ENCODE results near the gene PUDP.
"Not testable (repeated sequence)": the region's sequence is repeated elsewhere in the genome, so short reads cannot be mapped to it uniquely, and the experiment has no call there.

The PUDP gene

GRCh38 chrX:7110821-7111276, 37.1 kb downstream of the PUDP start:
- in situ Hi-C loops (cut with HindIII; ENCODE audit: low sequenced_read_pairs): no loop called here

DNA sequence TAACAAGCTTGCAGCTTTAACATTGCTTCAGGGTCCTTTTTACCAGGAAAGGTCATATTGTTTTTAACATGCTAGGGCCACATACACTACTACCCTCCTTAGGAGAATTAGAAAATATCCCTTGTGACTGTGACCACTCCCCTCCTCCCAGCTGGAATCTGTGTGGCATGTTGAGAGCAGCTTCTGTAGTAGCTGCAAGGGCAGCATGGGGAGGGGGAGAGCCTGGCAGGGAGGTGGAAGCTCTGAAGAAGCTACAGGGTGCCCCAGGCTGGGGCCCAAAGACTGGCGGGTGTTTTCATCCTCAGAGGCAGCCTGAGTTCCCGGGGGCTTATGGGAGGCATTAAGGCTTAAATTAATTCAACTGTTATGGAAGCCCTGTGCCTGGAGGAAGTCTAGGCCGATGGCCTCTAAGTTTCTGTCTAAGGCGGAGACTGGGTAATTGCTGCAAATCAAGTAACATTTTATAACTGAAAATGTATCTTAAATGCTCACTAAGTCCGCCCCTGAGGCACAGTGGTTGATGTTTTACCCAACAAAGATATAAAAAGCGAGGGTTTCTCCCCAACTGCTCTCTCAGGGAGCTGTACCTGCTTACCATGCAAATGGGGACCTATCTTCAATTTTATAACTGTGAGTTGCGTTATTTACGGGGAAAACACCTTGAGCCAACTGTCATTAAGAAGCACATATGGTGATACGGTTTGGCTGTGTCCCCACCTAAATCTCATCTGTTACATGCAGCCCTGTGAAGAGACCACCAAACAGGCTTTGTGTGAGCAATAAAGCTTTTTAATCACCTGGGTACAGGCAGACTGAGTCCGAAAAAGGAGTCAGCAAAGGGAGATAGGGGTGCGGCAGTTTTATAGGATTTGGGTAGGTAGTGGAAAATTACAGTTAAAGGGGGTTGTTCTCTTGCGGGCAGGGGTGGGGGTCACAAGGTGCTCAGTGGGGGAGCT, 37.8 kb downstream of the PUDP start:
- in situ Hi-C loops (cut with HindIII; ENCODE audit: low sequenced_read_pairs): no loop called here

GRCh38 chrX:7109049-7109531, 38.9 kb downstream of the PUDP start:
- in situ Hi-C loops (cut with HindIII; ENCODE audit: low sequenced_read_pairs): no loop called here

DNA sequence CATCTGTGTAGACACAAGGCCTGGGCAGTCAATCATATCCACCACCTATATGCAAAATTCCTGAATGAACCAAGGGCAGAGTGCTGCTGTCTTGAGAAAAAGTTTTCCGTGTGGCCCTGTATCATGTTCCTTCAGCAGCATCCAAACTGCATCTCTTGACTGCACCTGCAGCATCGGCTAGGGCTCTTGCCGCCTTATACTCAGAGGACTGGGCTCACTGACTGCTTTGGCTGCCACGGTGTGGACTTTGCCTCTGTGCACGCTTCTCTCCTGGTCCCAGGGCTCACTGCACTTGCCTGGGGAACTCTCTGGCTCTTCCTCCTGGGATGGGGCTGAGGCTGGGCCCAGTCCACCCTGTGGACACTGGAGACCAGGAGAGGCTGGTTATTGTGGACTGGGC, 39.9 kb downstream of the PUDP start:
- in situ Hi-C loops (cut with HindIII; ENCODE audit: low sequenced_read_pairs): no loop called here

- in situ Hi-C loops (cut with HindIII; ENCODE audit: low sequenced_read_pairs): no loop called here
Measured at GRCh38 chrX:7106649-7107048, 41.3 kb downstream of the PUDP start.

DNA sequence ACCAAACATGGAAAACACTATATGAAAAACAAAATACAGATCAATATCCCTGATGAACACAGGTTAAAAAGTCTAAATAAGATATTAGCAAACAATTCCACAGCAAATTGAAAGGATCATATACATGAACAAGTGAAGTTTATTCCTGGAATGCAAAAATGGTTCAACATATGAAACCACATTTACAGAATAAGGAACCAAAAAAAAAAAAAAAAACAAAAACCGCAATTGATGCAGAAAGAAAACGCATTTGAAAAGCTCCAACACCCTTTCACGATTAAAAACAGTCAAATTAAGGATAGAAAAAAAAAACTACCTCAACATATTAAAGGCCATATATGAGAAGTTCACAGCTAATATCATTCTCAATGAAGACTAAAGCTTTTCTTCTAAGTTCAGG, 45.8 kb downstream of the PUDP start:
- in situ Hi-C loops (cut with HindIII; ENCODE audit: low sequenced_read_pairs): no loop called here

DNA sequence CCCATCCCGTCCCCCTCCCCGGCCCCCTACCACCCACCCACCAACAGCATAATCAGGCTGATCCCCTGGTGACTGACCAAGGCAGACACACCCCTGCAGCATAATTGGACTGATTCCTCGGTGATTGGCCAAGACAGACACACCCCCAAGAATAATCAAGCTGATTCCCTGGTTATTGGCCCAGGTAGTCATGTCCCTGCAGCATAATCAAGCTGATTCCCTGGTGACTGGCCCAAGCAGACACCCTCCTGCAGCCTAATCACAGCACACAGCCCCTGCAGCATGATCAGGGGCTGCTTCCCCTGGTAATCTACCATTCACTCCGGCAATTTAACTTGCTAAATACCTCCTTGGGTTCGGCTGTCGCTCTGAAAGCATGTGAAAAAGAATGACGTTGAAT, 47.9 kb downstream of the PUDP start:
- in situ Hi-C loops (cut with HindIII; ENCODE audit: low sequenced_read_pairs): no loop called here

DNA sequence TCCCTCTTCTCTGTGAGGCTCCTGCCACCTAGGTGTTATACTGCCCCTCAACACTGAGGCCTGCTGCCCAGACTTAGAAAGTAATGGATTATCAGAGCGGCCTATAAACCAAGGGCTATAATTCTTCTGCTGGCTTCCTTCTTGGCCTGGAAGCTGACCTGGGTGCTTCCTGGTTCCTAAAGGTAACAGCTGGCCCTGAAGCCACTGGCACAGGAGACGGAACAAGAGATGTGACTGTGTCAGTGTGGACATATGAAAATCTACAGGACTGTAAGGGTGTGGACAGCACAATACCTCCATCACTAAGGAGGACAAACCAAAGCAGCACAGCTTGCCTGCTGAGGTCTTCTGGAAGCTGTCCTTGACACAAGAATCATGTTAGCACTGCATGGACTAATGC, 52.3 kb downstream of the PUDP start:
- in situ Hi-C loops (cut with HindIII; ENCODE audit: low sequenced_read_pairs): not testable (repeated sequence)

DNA sequence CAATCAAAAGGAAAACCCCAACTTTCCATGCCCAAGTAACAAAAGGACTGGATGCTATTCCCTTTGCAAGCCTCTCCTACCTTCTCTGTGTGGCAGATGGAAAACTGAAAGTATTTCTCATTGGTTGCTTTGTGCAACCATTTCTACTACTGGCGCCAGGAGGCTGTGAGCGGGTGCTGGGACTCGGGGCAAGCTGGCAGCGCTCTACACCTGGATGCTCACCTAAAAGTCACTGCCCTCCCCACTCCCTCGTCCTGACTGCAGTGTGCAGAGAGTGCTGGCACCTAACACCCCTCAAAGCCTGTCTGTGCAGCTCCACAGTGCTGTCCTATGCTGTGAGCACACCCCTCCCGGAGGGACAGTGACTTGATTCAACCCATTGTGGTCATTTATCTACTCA, 54.6 kb downstream of the PUDP start:
- in situ Hi-C loops (cut with HindIII; ENCODE audit: low sequenced_read_pairs): no loop called here

DNA sequence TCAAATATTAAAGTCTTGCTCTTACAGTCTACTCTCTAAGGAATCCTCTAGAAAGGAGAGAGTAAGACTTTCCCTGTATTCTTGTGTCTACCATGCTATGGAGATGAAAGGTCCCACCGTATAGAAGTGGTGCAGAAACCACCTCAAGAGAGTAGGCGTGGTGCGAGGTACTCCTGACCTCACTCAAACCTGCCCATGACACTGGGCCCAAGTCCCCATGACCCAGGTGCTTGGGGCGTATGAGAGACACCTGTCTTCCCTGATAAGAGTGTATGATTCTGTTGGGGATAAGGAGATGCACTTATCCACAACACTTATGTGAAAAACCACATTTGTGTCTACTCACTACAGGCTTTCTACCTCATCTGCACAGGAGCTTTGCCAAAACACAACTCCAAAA, 55.4 kb downstream of the PUDP start:
- in situ Hi-C loops (cut with HindIII; ENCODE audit: low sequenced_read_pairs): no loop called here

DNA sequence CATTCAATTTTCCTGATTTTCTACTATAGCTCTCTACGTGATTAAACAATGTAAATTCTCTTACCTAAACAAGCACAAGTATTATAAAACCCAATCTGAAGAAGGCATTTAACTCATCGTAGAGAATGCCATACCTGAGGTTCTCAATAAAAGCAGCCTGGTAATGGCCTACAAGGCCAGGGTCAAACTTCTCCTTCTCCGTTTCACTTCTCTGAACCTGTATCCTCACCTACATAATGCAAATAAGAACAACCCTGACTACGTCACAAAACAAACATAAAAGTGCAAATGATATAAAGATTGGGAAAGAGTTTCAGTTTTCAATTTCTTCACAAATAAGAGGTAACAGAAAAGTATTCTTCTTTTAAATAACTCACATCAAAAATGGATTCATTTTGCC, 56.0 kb downstream of the PUDP start:
- in situ Hi-C loops (cut with HindIII; ENCODE audit: low sequenced_read_pairs): no loop called here

GRCh38 chrX:7090641-7091040, 57.3 kb downstream of the PUDP start:
- in situ Hi-C loops (cut with HindIII; ENCODE audit: low sequenced_read_pairs): no loop called here

- in situ Hi-C loops (cut with HindIII; ENCODE audit: low sequenced_read_pairs): no loop called here
Measured at GRCh38 chrX:7088968-7089615, 58.9 kb downstream of the PUDP start.

GRCh38 chrX:7086384-7086783, 61.6 kb downstream of the PUDP start:
- in situ Hi-C loops (cut with HindIII; ENCODE audit: low sequenced_read_pairs): no loop called here

DNA sequence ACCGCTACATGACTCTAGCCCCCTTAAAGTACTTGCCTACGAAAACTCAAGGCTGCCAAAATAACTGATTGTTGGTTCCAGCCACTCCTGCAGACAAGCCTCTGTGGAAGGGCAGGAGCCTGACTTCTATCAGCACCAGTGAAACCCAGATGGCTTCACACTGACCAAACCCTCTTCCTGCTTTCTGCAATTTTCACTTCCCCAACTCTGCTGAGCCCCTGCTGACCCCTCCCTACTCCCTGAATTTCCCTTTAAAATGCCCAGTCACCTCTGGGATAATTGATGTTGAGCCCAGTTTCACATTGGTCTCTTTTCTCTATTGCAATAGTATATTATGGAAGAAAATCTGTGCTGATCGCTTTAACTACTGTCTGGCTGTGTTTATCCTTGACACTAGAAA, 62.1 kb downstream of the PUDP start:
- in situ Hi-C loops (cut with HindIII; ENCODE audit: low sequenced_read_pairs): no loop called here

DNA sequence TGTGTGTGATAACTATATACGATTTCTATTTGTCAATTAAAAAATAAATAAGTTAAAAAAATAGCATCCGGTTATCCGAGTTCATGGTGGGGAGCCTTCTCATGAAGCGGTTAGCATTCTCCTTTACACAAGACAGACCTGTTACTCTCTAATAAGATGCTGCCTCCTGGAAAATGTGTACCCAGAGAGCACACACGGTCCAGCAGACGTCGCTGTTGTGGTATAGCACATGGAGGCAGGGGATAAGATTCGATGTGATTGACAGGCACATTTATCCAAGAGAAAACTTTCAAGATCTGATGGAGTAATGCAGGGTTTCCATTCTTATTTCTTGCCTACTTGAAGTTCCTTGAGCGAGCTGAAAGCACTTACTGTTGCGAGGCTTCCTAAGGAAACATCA, 63.1 kb downstream of the PUDP start:
- in situ Hi-C loops (cut with HindIII; ENCODE audit: low sequenced_read_pairs): no loop called here

GRCh38 chrX:7083468-7084396, 64.2 kb downstream of the PUDP start:
- in situ Hi-C loops (cut with HindIII; ENCODE audit: low sequenced_read_pairs): no loop called here

GRCh38 chrX:7083021-7083420, 64.9 kb downstream of the PUDP start:
- in situ Hi-C loops (cut with HindIII; ENCODE audit: low sequenced_read_pairs): no loop called here

DNA sequence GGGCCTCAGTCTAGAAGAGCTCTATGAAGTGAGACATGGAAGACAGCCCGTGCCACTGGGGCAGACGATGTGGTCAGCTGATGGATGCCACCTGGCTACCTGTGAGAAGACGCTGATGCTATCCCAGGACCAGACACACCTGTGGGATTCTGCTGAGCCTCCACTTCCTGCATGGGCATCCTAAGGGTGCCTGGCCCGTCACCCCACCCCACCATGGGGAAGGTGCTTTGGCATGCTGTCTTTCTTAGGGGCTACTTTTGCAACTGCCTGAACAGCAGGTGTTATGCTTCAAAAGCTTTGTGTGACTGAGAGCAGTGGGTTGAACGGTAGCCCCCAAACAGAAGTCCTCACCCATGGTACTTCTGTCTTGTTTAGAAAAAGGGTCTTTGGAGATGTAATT, 65.4 kb downstream of the PUDP start:
- in situ Hi-C loops (cut with HindIII; ENCODE audit: low sequenced_read_pairs): no loop called here

GRCh38 chrX:7077241-7078230, 70.4 kb downstream of the PUDP start:
- in situ Hi-C loops (cut with HindIII; ENCODE audit: low sequenced_read_pairs): no loop called here

Measured in DLD1 (cell line).